Mucosa of rectum (tissue), 2 donors: ENCODE measurements around the gene TBX5.

Experiments
- H3K27ac ChIP-seq, 2 donors: one replicate each; pipeline ENCODE4 v1.7.0; 2013; ENCODE audit warnings: inconsistent platforms in 2 of 2, low read depth in 2 of 2, low read length in 2 of 2
- H3K27me3 ChIP-seq, 2 donors: one replicate each; pipeline ENCODE4 v1.7.0; 2013; ENCODE audit warnings: low read length in 2 of 2; ENCODE audit not compliant: control insufficient read depth in 2 of 2, insufficient read depth in 2 of 2
- H3K36me3 ChIP-seq, 2 donors: one replicate each; pipeline ENCODE4 v1.7.0; 2013; ENCODE audit warnings: low read length in 2 of 2; ENCODE audit not compliant: control insufficient read depth in 2 of 2, insufficient read depth in 2 of 2
- H3K4me1 ChIP-seq, 2 donors: one replicate each; pipeline ENCODE4 v1.7.0; 2013; ENCODE audit warnings: low read length in 2 of 2, mild to moderate bottlenecking in 1 of 2; ENCODE audit not compliant: control insufficient read depth in 2 of 2, insufficient read depth in 2 of 2
- H3K4me3 ChIP-seq, 2 donors: one replicate each; pipeline ENCODE4 v1.7.0; 2013; ENCODE audit warnings: low read length in 2 of 2
- H3K9ac ChIP-seq, 2 donors: one replicate each; pipeline ENCODE4 v1.7.0; 2013; ENCODE audit warnings: low read length in 2 of 2, low read depth in 1 of 2, mild to moderate bottlenecking in 1 of 2
- H3K9me3 ChIP-seq, 2 donors: one replicate each; pipeline ENCODE4 v1.7.0; 2013; ENCODE audit warnings: low read length in 2 of 2; ENCODE audit not compliant: control insufficient read depth in 2 of 2
- donor health status: healthy.
- donor health status: Normal muscosa, but diverticular disease.

The TBX5 gene

DNA sequence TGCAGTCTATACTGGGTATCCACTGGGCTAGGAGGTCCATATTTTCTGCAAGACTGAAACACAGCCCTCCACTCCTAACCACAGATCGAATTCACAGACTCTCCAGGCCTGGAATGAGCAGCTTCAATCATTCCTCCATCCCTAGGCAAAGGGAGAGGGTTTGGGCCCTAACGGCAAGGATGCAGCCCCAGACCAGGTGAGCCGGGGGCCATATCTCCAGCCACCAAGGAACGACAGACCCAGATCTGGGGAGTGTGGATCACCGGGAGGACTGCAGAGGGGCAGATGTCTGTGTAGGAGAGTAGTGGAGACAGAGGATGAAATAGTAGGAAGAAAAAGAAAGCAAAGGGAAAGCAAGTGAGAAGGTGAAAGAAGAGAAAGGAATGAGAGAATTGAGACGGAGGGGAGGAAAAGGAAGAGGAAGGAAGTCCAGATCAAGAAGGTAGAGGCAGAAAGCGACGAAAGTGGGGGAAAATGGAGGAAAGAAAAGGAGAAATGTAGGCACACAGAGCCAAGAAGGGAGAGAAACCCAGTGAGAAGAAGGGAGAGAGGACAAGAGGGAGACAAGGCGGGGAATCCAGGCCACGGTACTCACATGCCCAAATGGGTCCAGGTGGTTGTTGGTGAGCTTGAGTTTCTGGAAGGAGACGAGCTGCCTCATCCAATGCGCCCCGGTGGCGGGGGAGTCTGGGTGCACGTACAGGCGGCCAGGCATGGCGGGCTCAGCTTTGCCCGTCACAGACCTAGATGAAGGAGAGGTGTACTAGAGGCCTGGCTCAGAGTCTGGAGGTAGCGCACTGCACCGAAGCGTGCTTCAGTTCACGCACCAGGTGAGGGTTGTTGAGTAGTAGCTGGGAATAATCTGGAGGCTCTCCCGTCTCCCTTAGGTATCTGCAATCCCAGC is 7.7 kb downstream of the TBX5 start:
- H3K4me1 ChIP-seq: no peaks in the 10 kb centered on the region
- peaks cover 67 to 75% of the 10 kb centered on the region in 2 donors for H3K27me3 ChIP-seq
- H3K36me3 ChIP-seq: no peaks in the 10 kb centered on the region
- H3K9ac ChIP-seq: no peak overlapping the region
- H3K9me3 ChIP-seq: no peaks in the 10 kb centered on the region
- no peak overlapping the region for H3K27ac ChIP-seq
- no peak overlapping the region for H3K4me3 ChIP-seq

DNA sequence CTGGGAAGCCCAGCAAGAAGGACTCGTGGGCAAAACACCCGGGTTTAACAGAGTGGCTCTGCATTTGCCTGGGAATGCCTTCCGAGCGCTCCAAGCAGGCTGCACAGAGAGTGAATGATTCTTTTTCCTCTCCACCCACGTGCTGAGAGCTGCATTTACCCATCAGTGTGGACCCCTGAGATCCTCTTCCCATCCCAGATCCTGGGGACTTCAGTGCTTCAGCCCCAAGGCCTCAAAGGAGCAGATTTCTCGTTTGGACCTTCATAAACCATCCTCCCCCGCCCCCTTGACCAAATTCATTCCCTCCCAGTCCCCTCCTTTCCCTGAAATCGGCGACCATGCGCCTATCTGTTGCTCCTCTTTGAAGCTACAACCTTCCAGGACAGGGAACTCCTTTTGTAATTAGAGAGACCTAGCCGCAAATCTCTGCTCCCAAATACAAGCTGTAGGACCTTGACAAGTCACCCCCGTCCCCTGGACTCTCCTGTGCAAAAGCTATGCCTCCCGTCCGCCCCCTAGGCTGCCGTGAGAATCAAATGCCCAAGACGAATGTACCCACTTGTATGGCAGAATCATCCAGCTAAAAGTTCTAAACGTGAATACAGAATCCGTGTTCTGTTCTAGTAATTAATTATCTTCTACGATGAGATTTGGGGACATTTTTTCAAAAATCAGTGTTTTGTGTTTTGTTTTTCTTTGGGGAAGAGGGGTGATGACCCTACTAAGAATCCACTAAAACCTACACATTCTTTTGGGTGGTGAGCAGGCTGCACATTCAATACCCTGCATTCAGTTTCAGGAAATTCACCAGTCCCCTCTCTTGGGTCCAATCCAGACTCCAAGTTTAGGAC is 8.8 kb downstream of the TBX5 start:
- H3K4me3 ChIP-seq: no peak overlapping the region
- H3K27me3 ChIP-seq: peaks cover 68 to 82% of the 10 kb centered on the region in 2 donors
- H3K9me3 ChIP-seq: no peaks in the 10 kb centered on the region
- no peaks in the 10 kb centered on the region for H3K4me1 ChIP-seq
- H3K9ac ChIP-seq: no peak overlapping the region
- H3K36me3 ChIP-seq: no peaks in the 10 kb centered on the region
- H3K27ac ChIP-seq: no peak overlapping the region

DNA sequence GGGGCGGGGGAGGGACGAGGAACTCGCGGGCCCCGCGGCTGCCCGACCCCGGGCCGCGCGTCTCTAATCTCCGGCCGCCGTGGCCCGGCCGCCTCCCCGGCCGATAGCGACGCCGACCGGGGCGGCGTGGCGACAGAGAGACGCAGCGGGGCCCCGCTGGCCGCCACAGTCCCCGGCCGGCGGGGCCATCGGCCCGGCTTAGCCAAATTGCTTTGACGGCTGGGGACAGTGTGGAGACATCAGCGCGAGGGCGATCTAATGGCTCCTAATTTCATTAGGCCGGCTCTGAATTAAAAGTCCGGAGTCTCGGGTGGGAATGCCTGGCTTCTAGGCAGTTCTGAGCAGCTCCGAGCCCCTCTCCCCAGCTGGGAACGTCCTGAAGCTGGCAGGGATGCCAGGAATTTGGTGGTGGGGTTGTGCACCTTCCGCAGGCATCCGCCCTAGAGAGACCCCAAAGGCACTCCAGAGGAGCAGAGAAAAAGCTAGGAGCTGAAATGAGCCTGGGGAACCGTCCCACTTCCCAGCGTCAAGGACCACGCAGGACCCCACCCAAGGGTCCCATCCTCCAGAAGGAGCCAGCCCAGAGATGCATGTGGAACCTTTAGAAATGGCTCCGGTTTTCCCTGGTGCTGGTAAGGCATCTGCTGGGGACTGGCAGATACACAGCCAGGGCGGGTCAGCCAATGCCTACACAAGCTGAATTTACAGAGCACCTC is 9.6 kb downstream of the TBX5 start:
- no peaks in the 10 kb centered on the region for H3K4me1 ChIP-seq
- no peak overlapping the region for H3K9ac ChIP-seq
- H3K4me3 ChIP-seq: no peak overlapping the region
- H3K27me3 ChIP-seq: peaks cover 73 to 77% of the 10 kb centered on the region in 2 donors
- no peak overlapping the region for H3K27ac ChIP-seq
- no peaks in the 10 kb centered on the region for H3K36me3 ChIP-seq
- H3K9me3 ChIP-seq: no peaks in the 10 kb centered on the region

DNA sequence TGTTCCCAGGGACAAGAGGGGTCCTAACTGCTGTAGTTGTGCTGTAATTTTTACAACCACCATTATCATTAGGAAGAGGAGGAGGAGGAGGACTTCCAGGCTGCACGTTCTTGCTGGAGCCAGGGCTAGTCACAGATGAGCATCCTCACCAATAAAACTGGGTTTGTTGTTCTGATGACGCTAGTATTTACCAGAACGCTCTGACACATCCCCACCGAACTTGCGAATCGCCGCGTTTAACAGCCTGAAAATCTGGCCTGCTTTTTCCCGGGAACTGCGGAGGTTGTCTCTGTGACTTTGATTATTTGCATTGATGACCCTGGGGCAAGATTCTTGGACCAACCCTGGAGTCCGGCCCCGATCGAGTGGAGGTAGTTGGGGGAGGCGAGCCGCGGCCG is 10.2 kb downstream of the TBX5 start:
- Histone ChIP-seq H3K9ac (no peak overlapping the region), H3K9me3 (no peaks in the 10 kb centered on the region), H3K4me1 (no peaks in the 10 kb centered on the region), H3K27me3 (peaks cover 72 to 74% of the 10 kb centered on the region in 2 donors), H3K4me3 (no peak overlapping the region), H3K36me3 (no peaks in the 10 kb centered on the region), H3K27ac (no peak overlapping the region)

DNA sequence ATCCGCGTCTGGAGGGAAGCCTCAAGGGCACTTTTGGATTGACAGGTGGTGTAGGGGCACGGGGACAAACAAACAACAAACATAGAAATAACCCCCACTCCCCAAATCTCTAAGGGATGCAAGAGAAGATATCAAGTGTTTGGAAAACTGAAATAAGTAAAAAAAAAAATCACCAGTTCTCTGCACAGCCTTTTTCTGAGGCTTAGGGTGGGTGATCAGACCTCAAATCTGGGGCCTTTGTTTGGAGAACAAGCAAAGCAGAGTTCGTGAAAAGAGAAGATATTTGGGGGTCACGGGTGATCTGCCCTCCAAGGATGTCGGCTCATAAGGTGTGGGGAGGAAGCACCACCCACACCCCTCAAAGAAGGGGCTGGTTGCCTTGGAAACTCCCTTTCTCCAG is 10.7 kb downstream of the TBX5 start:
- H3K27ac ChIP-seq: no peak overlapping the region
- peaks cover 69 to 71% of the 10 kb centered on the region in 2 donors for H3K27me3 ChIP-seq
- H3K4me1 ChIP-seq: no peaks in the 10 kb centered on the region
- H3K9me3 ChIP-seq: no peaks in the 10 kb centered on the region
- H3K9ac ChIP-seq: no peak overlapping the region
- no peak overlapping the region for H3K4me3 ChIP-seq
- no peaks in the 10 kb centered on the region for H3K36me3 ChIP-seq

DNA sequence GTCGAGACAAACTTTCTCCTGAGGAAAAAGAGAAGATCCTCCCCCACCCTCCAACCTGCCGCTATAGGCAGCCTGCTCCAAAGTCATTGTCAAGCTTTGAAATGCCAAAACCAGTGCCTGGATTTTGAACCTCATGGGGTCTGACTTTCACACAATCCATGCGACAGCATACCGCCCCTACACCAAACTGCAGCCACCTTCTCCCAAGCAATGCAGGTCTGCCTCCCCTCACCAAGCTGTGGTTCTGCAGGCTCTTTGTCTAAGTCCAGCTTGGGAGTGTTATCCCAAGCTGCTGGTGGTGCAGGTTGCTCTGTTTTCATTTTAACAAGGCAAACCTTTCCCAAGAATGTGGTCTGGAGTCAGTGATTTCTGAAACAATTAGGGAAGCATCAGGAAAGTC is 12.4 kb downstream of the TBX5 start:
- Histone ChIP-seq H3K27me3 (peaks cover 54 to 56% of the 10 kb centered on the region in 2 donors), H3K27ac (no peak overlapping the region), H3K4me1 (no peaks in the 10 kb centered on the region), H3K9me3 (no peaks in the 10 kb centered on the region), H3K4me3 (no peak overlapping the region), H3K9ac (no peak overlapping the region), H3K36me3 (no peaks in the 10 kb centered on the region)

DNA sequence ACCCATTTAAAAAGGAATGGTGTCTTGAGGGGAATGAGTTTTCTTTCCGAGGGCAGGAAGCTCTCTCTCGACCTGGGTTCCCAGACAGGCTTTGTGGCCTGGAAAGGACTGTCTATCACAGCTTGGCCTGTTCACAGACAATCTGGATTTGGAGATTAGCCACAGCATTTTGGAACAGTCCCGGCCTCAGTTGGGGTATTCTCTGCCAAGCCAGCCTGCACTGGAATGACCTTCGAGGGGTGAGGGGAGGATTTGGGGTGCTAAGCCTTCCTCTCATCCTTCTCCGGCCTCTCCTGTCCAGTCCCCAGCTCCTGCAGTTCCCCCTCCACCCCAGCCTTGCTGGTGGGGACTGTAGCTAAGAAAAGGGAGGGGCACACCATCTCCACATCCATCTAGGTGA is 13.0 kb downstream of the TBX5 start:
- Histone ChIP-seq H3K9me3 (no peaks in the 10 kb centered on the region), H3K9ac (no peak overlapping the region), H3K4me1 (no peaks in the 10 kb centered on the region), H3K4me3 (no peak overlapping the region), H3K36me3 (no peaks in the 10 kb centered on the region), H3K27me3 (peaks cover 50 to 51% of the 10 kb centered on the region in 2 donors), H3K27ac (no peak overlapping the region)

DNA sequence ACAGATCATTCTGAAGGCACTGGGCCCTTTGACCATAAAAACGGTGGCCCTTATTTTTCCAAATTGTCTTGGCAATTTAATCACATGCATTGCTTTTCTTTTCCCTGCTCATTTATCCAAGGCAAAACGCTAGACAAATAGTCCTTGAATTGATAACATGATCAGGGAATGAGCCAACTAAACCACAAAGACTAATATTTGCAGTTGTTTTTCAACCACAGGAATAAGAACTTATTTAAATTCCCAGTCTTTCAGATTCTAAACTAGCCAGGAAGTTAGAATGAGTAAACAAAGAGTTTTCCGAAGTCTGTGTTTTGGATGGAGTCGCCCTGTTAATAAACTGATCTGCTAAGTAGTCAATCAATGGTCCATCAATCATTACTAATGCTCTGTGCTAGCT is 14.9 kb downstream of the TBX5 start:
- Histone ChIP-seq H3K36me3 (no peaks in the 10 kb centered on the region), H3K27ac (no peak overlapping the region), H3K4me3 (no peak overlapping the region), H3K9me3 (no peaks in the 10 kb centered on the region), H3K9ac (no peak overlapping the region), H3K4me1 (no peaks in the 10 kb centered on the region), H3K27me3 (peaks cover 34 to 35% of the 10 kb centered on the region in 2 donors)

DNA sequence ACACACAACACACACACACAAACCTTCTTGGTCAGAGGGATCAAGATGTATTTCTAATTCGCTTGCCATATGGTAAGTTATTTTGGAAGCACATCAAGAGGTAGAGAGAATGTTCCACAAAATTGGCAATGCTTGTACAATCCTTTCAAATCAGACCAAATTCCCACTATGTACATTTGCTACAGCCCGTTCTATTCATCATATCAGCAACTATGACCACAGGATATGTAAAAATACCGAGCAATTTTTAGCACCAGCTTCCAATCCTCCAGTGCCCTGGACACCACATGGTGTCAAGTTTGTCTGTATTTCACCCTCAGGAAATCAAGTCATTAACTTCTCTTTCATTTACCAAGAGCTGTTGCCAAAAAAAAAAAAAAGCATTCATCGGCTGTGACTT is 21.2 kb downstream of the TBX5 start:
- no peaks in the 10 kb centered on the region for H3K36me3 ChIP-seq
- no peak overlapping the region for H3K9ac ChIP-seq
- no peaks in the 10 kb centered on the region for H3K4me1 ChIP-seq
- no peak overlapping the region for H3K27ac ChIP-seq
- H3K9me3 ChIP-seq: no peaks in the 10 kb centered on the region
- H3K4me3 ChIP-seq: no peak overlapping the region
- H3K27me3 ChIP-seq: no peaks in the 10 kb centered on the region

DNA sequence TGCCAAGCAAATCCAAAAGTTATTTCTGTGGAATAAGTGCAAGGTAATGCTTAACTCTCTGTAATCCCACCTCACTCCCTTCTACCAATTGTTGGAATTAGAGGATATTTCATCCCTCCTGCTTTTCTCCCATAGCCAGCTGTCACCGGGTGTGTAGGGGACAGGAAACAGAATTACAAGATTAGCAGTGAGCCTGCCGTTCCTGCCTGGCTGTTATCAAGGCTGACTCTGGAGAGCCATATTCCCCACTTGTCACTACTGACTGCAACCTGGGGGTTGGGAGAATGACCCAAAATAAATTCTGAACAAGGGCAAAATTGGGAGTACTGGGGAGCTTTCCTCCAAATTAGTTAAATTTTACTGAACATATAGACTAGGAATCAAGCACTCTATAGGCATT is 24.8 kb downstream of the TBX5 start:
- no peaks in the 10 kb centered on the region for H3K27me3 ChIP-seq
- no peaks in the 10 kb centered on the region for H3K9me3 ChIP-seq
- no peak overlapping the region for H3K4me3 ChIP-seq
- no peaks in the 10 kb centered on the region for H3K4me1 ChIP-seq
- H3K27ac ChIP-seq: no peak overlapping the region
- H3K9ac ChIP-seq: no peak overlapping the region
- no peaks in the 10 kb centered on the region for H3K36me3 ChIP-seq
